ENCODE measurements around the gene RAB3GAP1.
A peak's percentile ranks its signal among the peaks of the same experiment; 100 is the strongest.

DNA sequence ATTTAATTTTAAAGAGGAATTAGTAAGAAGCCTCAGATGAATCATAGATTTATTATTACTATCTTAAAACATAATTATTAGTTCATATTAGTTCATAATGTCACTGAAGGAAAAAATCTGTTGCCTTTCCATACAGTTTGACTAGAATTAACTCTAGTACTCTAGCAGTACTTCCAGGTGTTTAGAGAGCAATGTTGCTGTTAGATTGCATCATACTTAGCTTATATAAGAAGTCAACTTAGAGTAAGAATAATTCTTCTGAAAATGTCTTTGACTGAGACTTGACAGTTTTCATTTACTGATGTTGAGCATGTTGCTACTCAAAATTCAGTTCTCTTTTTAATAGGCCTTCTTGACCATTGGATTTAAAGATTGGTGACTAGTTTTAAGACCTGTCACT lies 4.7 kb downstream of the RAB3GAP1 start:
- TF ChIP-seq EGR1 (IDR thresholded peaks at IDR 0.05) = no peak
- TF ChIP-seq CEBPB (IDR thresholded peaks at IDR 0.05) = peak; percentile 70
- no peak for TF ChIP-seq RAD21 (IDR thresholded peaks at IDR 0.05; ENCODE audit: low read depth)
- TF ChIP-seq, protein P1, sequence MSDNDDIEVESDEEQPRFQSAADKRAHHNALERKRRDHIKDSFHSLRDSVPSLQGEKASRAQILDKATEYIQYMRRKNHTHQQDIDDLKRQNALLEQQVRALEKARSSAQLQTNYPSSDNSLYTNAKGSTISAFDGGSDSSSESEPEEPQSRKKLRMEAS (IDR thresholded peaks at IDR 0.05) = no peak
- TF ChIP-seq CREB1 (IDR thresholded peaks at IDR 0.05; ENCODE audit: low read depth) = no peak
- no peak for TF ChIP-seq YY1 (IDR thresholded peaks at IDR 0.05; ENCODE audit: low read depth)
- TF ChIP-seq, protein P2, sequence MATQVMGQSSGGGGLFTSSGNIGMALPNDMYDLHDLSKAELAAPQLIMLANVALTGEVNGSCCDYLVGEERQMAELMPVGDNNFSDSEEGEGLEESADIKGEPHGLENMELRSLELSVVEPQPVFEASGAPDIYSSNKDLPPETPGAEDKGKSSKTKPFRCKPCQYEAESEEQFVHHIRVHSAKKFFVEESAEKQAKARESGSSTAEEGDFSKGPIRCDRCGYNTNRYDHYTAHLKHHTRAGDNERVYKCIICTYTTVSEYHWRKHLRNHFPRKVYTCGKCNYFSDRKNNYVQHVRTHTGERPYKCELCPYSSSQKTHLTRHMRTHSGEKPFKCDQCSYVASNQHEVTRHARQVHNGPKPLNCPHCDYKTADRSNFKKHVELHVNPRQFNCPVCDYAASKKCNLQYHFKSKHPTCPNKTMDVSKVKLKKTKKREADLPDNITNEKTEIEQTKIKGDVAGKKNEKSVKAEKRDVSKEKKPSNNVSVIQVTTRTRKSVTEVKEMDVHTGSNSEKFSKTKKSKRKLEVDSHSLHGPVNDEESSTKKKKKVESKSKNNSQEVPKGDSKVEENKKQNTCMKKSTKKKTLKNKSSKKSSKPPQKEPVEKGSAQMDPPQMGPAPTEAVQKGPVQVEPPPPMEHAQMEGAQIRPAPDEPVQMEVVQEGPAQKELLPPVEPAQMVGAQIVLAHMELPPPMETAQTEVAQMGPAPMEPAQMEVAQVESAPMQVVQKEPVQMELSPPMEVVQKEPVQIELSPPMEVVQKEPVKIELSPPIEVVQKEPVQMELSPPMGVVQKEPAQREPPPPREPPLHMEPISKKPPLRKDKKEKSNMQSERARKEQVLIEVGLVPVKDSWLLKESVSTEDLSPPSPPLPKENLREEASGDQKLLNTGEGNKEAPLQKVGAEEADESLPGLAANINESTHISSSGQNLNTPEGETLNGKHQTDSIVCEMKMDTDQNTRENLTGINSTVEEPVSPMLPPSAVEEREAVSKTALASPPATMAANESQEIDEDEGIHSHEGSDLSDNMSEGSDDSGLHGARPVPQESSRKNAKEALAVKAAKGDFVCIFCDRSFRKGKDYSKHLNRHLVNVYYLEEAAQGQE (IDR thresholded peaks at IDR 0.05; ENCODE audit: low read depth) = no peak
- no peak for TF ChIP-seq EP300 (IDR thresholded peaks at IDR 0.05; ENCODE audit: borderline replicate concordance)
- TF ChIP-seq TCF12 (IDR thresholded peaks at IDR 0.05; ENCODE audit: low read depth) = no peak
- TF ChIP-seq, protein P3, sequence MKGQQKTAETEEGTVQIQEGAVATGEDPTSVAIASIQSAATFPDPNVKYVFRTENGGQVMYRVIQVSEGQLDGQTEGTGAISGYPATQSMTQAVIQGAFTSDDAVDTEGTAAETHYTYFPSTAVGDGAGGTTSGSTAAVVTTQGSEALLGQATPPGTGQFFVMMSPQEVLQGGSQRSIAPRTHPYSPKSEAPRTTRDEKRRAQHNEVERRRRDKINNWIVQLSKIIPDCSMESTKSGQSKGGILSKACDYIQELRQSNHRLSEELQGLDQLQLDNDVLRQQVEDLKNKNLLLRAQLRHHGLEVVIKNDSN (IDR thresholded peaks at IDR 0.05) = no peak
- TF ChIP-seq TAF1 (IDR thresholded peaks at IDR 0.05; ENCODE audit: low read depth) = no peak
- no peak for TF ChIP-seq ZBTB7A (IDR thresholded peaks at IDR 0.05; ENCODE audit: low read depth)
- TF ChIP-seq NFIC (IDR thresholded peaks at IDR 0.05) = no peak
- no peak for TF ChIP-seq FOXM1 (IDR thresholded peaks at IDR 0.05; ENCODE audit: borderline replicate concordance, low read depth)
